GM18909 (cell line): ENCODE results near the gene IL36RN.

Experiments used
- ATAC-seq: cut with Tn5 transposase; IDR thresholded peaks from one replicate; pipeline ENCODE4 v1.9.1; 2021; ENCODE audit warnings: mild to moderate bottlenecking; ENCODE audit not compliant: unreplicated experiment, poor library complexity

The IL36RN gene

DNA sequence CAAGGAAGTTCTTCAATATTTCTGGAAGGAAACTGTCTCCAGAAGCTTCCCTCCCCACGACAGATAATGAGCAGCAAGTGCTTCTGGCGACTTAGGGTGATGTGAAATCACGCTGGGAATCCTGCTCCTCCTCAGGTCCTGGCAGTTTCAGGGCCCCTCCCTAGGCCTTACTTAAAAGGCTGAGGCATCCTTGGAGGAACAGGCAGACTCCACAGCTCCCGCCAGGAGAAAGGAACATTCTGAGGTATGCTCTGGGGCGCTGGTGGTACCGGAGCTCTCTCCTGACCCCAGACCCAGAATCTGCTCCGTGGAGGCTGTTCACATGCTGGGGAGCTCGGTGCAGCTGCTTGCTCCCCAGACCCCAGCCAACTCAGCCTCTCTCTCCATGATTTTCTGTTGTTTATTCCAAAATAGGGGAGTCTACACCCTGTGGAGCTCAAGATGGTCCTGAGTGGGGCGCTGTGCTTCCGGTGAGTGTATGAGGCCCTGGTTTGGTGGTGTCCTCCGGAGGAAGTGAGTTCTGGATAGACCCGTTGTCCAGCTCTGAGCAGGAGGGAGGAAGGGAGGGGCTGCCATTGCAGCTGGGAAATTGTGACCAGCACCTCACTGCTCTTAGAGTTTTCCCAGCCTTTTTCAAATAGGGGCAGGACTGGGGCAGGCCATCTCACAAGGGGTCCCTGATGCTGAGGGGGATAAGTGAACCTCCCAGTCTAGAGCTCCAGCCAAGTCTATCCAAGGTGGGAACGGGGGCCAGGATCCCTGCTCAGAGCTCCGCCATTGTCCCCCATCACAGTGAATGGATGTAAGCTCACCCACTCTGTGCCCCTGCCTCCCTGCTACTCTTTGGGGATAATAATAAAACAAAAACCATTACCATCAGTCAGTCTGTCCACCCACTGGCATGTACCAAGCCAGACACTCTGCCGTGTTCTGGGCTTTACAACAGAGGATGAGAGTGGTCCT lies at the start of gene IL36RN:
IL36RN (plus strand) TSS at position 201 of the 963 bp plus-strand sequence; CDS start at position 442, 241 bp downstream.
- ATAC-seq: no peak

- ATAC-seq: no peak
These were observed 49.4 kb upstream of the IL36RN start for GRCh38 chr2:113009622-113010021.

DNA sequence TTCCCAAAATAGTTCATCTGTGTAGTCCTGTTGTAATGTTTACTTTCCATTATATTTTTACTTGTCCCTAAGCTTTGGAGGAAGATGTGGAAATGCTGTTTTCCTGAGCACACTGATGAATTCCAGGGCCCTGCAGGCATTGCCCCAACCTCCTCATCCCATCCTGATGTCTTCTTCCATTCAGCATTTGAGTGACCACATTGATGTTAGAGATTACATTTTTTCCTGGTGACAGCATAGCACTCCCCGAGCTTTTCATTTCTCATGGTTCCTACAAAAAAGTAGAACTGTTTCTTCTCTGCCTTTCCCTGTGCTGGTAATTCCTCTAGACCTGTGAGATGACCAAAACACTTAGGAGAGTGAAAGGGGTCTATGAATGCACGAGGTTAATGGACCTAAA lies 48.9 kb upstream of the IL36RN start:
- ATAC-seq: no peak

DNA sequence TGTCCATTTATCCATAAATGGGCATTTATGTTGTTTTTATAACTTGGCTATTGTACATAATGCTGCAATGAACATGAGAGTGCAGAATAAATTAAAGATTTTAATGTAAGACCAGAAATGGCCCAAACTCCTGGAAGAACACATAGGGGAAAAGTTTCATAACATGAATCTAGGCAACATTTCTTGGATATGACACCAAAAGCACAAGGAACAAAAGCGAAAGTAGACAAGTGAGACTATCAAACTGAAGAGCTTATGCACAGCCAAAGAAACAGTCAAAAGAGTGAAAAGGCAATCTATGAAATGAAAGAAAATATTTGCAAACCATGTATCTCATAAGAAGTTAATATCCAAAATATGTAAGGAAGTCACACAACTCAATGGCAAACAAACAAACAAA lies 47.9 kb upstream of the IL36RN start:
- no peak for ATAC-seq

DNA sequence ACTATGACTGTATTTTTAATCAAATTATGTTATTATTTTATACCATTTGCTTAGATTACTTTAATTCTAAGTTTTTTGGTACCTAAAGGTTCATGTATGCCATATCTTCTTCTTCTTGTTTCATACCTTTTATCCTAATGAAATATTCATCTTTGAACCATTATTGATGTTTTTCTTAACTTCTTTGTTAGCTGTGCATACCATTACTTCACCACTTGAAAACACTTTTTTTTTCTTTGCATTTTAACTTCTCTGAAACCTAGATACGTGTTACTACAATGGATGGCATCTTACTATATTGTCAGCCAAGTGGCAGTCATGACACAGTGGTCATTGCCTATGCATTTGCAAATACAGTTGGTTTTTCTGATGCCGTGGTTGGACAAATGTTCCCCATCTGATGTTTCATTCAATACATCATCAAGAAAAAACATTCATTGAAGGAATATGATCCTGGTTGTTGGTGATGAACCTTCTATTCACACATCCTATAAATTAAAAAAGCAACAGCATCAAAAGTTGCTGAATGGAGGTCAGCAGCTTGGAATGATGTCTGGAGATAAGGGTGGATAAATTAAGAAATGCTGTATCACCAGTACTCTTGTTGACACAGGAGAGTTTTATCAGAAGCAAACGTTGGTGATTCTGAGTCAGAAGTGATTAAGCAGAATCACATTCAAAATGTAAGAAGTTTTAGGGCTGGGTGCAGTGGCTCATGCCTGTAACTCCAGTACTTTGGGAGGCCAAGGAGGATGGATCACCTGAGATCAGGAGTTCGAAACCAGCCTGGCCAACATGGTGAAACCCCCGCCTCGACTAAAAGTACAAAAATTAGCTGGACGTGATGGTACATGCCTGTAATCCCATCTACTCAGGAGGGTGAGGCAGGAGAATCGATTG lies 46.3 kb upstream of the IL36RN start:
- no peak for ATAC-seq

DNA sequence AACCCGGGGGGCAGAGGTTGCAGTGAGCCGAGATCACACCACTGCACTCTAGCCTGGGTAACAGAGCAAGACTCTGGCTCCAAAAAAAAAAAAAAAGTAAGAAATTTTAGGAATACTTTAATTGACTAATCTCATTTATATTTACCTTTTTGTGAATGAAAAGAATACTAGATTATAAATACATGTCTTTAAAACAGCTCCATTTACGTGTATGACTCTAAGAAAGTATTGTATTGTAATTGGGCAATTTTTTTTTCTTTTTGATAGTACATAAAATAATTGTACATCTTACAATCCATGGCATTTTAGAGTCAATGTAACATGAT lies 45.7 kb upstream of the IL36RN start:
- no peak for ATAC-seq

GRCh38 chr2:113014067-113014466 lies 44.9 kb upstream of the IL36RN start:
- ATAC-seq: no peak

DNA sequence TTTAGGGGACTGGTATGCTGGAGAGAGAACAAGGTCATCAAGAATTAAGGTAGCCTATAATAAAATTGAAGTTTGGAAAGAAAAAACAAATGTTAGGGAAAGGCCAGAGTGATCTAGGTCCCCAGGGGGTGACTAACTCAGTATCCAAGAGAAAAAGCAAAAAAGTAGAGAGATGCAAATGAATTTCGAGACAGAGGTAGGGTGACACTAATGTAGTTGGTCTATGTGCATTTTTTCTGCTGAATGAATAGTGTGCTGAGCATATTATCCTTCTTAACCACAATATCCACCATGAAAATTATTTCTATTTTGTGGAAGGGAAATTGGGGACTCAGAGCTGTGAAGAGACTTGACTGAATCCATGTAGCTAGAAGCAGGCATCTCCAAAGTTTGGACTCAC lies 44.0 kb upstream of the IL36RN start:
- ATAC-seq: no peak

DNA sequence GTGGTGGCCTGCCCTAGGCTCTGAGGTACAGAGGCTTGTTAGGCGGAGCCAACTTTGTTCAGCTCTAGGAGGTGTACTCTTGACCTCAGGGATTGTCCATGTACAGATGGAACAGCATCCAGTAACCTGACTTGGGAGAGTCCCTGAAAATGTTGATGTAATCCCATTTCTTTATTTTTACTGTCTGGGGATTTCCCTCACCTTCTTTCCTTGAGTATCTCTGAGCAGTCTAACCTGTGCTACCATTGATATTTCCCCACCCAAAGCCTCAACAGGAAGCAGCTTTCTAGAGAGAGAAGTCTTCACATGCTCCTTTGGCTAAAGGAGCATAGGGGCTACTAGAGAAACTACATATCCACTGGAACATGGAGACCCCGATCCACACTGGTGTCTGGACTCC lies 43.3 kb upstream of the IL36RN start:
- no peak for ATAC-seq

DNA sequence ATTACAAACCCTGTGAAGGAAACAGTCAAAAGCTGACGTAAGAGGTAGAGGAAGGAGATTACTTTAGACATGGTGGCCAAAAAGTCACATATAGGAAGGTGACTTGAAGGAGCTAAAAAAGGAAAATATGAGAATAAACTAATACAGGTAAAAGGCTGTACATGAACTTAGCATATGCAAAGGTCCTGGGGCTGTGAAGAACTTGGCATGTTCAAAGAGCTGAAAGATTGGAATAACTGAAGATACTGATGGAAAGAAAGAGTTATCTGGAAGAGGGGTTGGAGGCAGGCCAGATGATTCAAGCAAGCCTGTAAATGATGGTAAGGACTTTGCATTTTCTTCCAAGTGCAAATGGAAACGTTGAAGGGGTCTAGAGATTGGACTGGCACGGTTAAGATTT lies 40.5 kb upstream of the IL36RN start:
- no peak for ATAC-seq

- ATAC-seq: no peak
These were observed 37.7 kb upstream of the IL36RN start for GRCh38 chr2:113021312-113021711.

DNA sequence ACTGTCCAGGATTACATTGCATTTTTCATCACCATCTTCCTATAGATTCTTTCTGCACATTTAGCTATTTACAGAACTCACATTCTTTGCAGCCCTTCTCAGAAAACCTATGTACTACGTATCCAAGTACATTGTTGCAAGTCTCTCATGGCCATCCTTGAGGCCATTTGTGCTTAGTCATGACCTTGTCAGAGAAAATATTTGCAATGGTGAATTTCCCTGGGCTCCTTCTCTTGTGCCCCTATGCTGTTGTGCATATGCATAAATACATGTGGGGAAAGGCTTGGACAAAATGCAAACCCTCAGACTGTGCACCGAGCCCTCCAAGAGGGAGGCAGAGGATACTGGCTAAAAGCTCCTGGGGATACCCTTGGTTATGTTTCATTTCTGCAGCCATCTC lies 34.2 kb upstream of the IL36RN start:
- ATAC-seq: no peak

DNA sequence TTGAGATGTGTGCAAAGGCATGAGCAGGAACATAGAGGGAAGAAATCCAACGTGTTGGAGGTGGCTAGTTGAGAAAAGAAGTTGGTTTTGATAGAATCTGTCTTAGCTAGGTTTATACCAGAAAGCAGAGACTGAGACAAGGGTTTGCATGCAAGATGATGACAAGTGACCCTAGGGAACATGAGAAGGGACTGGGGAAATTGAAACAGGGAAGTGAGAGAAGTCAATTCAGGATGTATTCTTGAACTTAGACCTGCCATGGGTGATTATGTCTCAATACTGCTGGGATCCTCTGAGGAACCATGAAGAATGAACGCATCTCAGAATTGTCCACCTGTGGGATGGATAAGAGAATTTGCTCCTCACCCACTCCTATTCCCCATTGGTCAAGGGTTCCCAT lies 33.3 kb upstream of the IL36RN start:
- ATAC-seq: no peak

GRCh38 chr2:113027691-113028090 lies 31.3 kb upstream of the IL36RN start:
- no peak for ATAC-seq

DNA sequence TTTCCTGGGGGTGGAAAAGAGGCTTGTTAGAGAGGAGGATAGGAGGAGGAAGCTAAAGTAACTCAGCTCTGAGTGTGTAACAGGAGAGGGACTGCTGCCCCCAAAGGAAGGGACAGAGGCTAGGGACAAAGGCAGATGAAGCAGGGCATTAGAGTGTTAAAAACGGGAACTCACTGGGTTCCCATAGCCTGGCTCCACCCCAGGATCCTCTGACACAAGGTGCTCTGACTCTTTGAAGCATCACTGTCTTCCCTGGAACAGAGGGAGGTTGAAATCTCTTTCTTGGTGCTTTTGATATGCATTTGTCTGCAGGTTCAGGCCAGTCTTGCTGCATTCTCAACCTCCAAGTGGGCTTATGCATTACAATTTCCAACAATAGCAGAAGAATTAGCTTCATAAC lies 30.9 kb upstream of the IL36RN start:
- no peak for ATAC-seq

GRCh38 chr2:113032737-113033136 lies 26.3 kb upstream of the IL36RN start:
- no peak for ATAC-seq

DNA sequence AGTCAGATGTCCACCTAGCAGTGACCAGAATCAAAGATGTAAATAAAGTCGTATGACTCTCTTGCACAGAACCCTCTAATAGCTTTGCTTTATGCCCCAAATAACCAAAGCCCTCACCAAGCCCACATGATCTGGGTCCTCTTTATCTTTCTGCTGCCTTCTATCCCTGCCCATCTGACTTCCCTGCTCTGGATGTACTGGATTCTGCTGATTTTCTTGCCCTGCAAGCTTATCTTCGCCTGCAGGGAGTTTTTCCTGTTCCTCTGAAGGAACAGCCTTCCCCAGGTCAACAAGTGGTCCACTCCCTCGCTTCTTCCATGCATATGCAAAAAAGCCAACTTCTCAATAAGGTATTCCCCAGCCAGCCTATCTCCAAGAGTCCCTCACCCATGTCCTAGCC lies 25.0 kb upstream of the IL36RN start:
- no peak for ATAC-seq

DNA sequence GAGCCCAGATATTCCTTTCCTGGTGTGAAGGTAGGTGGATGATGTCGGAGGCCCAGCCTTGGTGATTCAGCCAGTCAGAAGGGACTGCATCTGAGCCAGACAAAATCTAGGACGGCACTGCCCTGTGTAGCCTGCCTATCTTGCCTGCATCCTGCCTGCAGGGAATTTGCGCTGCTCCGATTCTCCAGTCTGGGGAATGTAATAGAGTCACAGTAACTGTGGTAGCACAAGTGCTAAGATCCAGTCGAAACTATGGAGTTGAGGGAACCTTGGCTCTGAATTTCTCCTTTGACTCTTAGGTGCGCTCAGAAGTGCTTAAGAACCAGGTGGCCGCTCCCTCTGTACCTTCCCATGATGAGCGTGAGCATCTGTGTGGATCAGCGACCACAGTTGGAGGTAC lies 22.2 kb upstream of the IL36RN start:
- ATAC-seq: no peak

GRCh38 chr2:113038291-113038690 lies 20.7 kb upstream of the IL36RN start:
- ATAC-seq: no peak

- no peak for ATAC-seq
These were observed 19.8 kb upstream of the IL36RN start for GRCh38 chr2:113039158-113039557.

DNA sequence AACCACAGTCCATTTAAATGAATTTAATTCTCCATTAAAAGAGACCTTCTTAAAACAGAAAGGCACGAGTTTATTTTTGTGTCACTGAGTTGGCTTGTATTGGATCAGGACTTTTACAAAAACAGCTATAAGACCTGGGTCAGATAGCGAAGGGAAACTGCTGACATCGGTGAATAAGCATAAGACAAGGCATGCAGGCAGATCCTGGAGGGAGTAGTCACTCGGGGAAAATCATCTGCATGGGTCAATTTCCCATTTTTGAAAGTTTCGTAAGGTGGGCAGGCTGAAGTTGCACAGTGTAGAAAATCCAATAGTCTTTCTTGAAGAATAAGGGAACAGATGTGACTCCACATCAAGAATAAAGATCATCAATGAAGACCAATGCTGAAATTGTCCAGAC lies 19.3 kb upstream of the IL36RN start:
- ATAC-seq: no peak
